SK-N-MC (cell line): ENCODE results near the gene PDE4B.

Experiments
- EZH2 ChIP-seq: fragments of 200-600 bp; sonication (generic); IDR thresholded peaks from one replicate; pipeline ENCODE4 v1.6.1; 2017; ENCODE audit warnings: antibody characterized with exemption
- POLR2AphosphoS5 ChIP-seq: IDR thresholded peaks from 2 replicates; pipeline ENCODE4 v1.6.1; 2012; ENCODE audit warnings: mild to moderate bottlenecking, low read depth, low read length, borderline replicate concordance

DNA sequence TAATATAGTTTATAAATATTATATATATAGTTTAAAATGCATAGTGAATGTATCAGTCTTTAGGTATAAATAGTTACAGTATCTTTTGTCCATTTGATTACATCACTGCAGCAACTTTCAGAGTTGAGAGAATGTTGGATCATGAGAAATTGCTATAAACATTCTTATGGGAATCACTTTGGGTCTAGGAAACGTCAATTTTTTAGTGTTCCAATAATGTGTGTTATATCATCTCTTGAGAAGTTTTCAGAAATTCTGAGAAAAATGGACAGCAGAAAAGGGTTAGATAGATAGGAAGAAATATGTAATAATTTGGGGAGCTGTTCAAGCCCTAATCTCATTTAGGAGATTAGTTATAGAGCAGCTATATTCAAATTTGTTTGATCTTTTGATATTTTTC lies 556.1 kb downstream of the PDE4B start:
- TF ChIP-seq POLR2AphosphoS5 (no peak), EZH2 (no peak)
